ENCODE results near the gene DTNBP1. TPM values are rescaled to one million over a fixed set of nuclear protein-coding genes. Genes with fewer than 3 reads are reported as not detected.

The DTNBP1 gene
- total RNA-seq, 1 donor from 2014 or later: 5.6 TPM

- intact Hi-C loops (cut with DNase I): no loop called here
- H3K36me3 ChIP-seq: peaks cover 0 to 21% of the 10 kb centered on the region in 2 donors
- no peaks in the 10 kb centered on the region for H3K4me1 ChIP-seq
- no peak for TF ChIP-seq CTCF (IDR thresholded peaks at IDR 0.05)
- no peak for DNase-seq (ENCODE audit: low spot score in 2 of 2)
- H3K9me3 ChIP-seq: no peaks in the 10 kb centered on the region
- no peaks in the 10 kb centered on the region for H3K27me3 ChIP-seq
- H3K27ac ChIP-seq: no peak overlapping the region
- no peak overlapping the region for H3K4me3 ChIP-seq
Measured at GRCh38 chr6:15534974-15535373, 127.9 kb downstream of the DTNBP1 start.

GRCh38 chr6:15533379-15534026 is 129.3 kb downstream of the DTNBP1 start:
- H3K9me3 ChIP-seq: no peaks in the 10 kb centered on the region
- intact Hi-C loops (cut with DNase I): no loop called here
- H3K4me3 ChIP-seq: no peak overlapping the region
- no peak for TF ChIP-seq CTCF (IDR thresholded peaks at IDR 0.05)
- peaks cover 0 to 31% of the 10 kb centered on the region in 2 donors for H3K36me3 ChIP-seq
- no peak overlapping the region for H3K27ac ChIP-seq
- H3K4me1 ChIP-seq: no peaks in the 10 kb centered on the region
- H3K27me3 ChIP-seq: no peaks in the 10 kb centered on the region
- no peak for DNase-seq (ENCODE audit: low spot score in 2 of 2)

- DNase-seq (ENCODE audit: low spot score in 2 of 2): no peak
- intact Hi-C loops (cut with DNase I): no loop called here
- H3K36me3 ChIP-seq: peaks cover 0 to 34% of the 10 kb centered on the region in 2 donors
- no peak for TF ChIP-seq CTCF (IDR thresholded peaks at IDR 0.05)
- H3K4me1 ChIP-seq: no peaks in the 10 kb centered on the region
- no peaks in the 10 kb centered on the region for H3K27me3 ChIP-seq
- H3K9me3 ChIP-seq: no peaks in the 10 kb centered on the region
- H3K27ac ChIP-seq: no peak overlapping the region
- no peak overlapping the region for H3K4me3 ChIP-seq
Measured at GRCh38 chr6:15531973-15532372, 130.9 kb downstream of the DTNBP1 start.

- intact Hi-C loops (cut with DNase I): no loop called here
- no peak overlapping the region for H3K27ac ChIP-seq
- no peaks in the 10 kb centered on the region for H3K4me1 ChIP-seq
- H3K4me3 ChIP-seq: no peak overlapping the region
- no peak for DNase-seq (ENCODE audit: low spot score in 2 of 2)
- no peak for TF ChIP-seq CTCF (IDR thresholded peaks at IDR 0.05)
- peaks cover 0 to 42% of the 10 kb centered on the region in 2 donors for H3K36me3 ChIP-seq
- no peaks in the 10 kb centered on the region for H3K9me3 ChIP-seq
- no peaks in the 10 kb centered on the region for H3K27me3 ChIP-seq
Measured at GRCh38 chr6:15530411-15530810, 132.4 kb downstream of the DTNBP1 start.

GRCh38 chr6:15528870-15529269 is 134.0 kb downstream of the DTNBP1 start:
- no peak for TF ChIP-seq CTCF (IDR thresholded peaks at IDR 0.05)
- intact Hi-C loops (cut with DNase I): no loop called here
- H3K9me3 ChIP-seq: no peaks in the 10 kb centered on the region
- H3K27me3 ChIP-seq: no peaks in the 10 kb centered on the region
- H3K27ac ChIP-seq: no peak overlapping the region
- H3K4me1 ChIP-seq: no peaks in the 10 kb centered on the region
- no peak overlapping the region for H3K4me3 ChIP-seq
- peaks cover 6 to 50% of the 10 kb centered on the region in 2 donors for H3K36me3 ChIP-seq
- DNase-seq (ENCODE audit: low spot score in 2 of 2): peak in 1 of 2 donors; percentile 33

All from ascending aorta (tissue), 2 donors.